Gastrocnemius medialis (tissue), 4 donors: ENCODE data around the gene AK1. TPM values are rescaled to one million over a fixed set of nuclear protein-coding genes. Genes with fewer than 3 reads are reported as not detected.

Experiments
- ATAC-seq, 2 donors: fragments of 150-250 bp; one replicate each; pipeline ENCODE4 v1.9.1; 2016
- DNase-seq, 2 donors: peaks; one replicate each; pipeline ENCODE4 v3.0.0-alpha.2; 2019
- H3K27ac ChIP-seq, 4 donors: fragments of 200-600 bp; sonication (generic); 1 replicate in 1 of 4; 2 replicates in 3 of 4; pipeline ENCODE4 v1.5.1; 2016 to 2018; ENCODE audit warnings: mild to moderate bottlenecking in 2 of 4, moderate library complexity in 1 of 4
- H3K27me3 ChIP-seq, 3 donors: fragments of 200-600 bp; sonication (generic) in 2 of 3; 1 replicate in 1 of 3; 2 replicates in 2 of 3; pipeline versions ENCODE4 v1.5.1 to v1.6.0; 2016 to 2019; ENCODE audit warnings: mild to moderate bottlenecking in 1 of 3, moderate library complexity in 1 of 3
- H3K36me3 ChIP-seq, 2 donors: fragments of 200-600 bp; sonication (generic) in 1 of 2; one replicate each; pipeline ENCODE4 v1.5.1; 2017 to 2018
- H3K4me1 ChIP-seq, 2 donors: fragments of 200-600 bp; sonication (generic) in 1 of 2; one replicate each; pipeline ENCODE4 v1.5.1; 2016 to 2017; ENCODE audit warnings: mild to moderate bottlenecking in 2 of 2
- H3K4me3 ChIP-seq, 4 donors: fragments of 200-600 bp; sonication (generic) in 3 of 4; 1 replicate in 1 of 4; 2 replicates in 3 of 4; pipeline ENCODE4 v1.5.1; 2016 to 2019; ENCODE audit warnings: mild to moderate bottlenecking in 2 of 4
- H3K9me3 ChIP-seq, 3 donors: fragments of 200-600 bp; sonication (generic) in 2 of 3; 1 replicate in 1 of 3; 2 replicates in 2 of 3; pipeline ENCODE4 v1.5.1; 2016 to 2019
- CTCF ChIP-seq, 5 experiments: fragments of 450-650 bp in 3 of 5; fragments of 200-600 bp in 2 of 5; sonication (generic) in 2 of 5; IDR thresholded peaks in 4 of 5; conservative IDR thresholded peaks in 1 of 5; 1 replicate in 4 of 5; 2 replicates in 1 of 5; pipeline ENCODE4 v1.5.1; 2016 to 2019; ENCODE audit warnings: antibody characterized with exemption in 5 of 5, mild to moderate bottlenecking in 3 of 5, moderate library complexity in 3 of 5
- POLR2A ChIP-seq, 2 donors: fragments of 450-650 bp; IDR thresholded peaks; one replicate each; pipeline ENCODE4 v1.6.1; 2017; ENCODE audit warnings: antibody characterized with exemption in 2 of 2, mild to moderate bottlenecking in 2 of 2, moderate library complexity in 2 of 2
- in situ Hi-C, 4 donors: fragments of 200-750 bp; cut with MboI; loops; one replicate each; pipeline versions ENCODE4 v1.15.0 to v1.8.0; 2017; ENCODE audit warnings: low sequenced_read_pairs in 4 of 4
- intact Hi-C: fragments of 100-400 bp; cut with DNase I; formaldehyde crosslinking; loops from one replicate; pipeline ENCODE4 v1.15.1; 2023; ENCODE audit warnings: low total_unique reads
- total RNA-seq, 4 donors: library from RNA; depleted of rRNA; stranded (reverse); fragments of >200 nt; gene quantifications; one replicate each; pipeline versions ENCODE4 v1.1.0 to v1.2.3, GENCODE V29; 2016

Gene AK1
- total RNA-seq, 4 donors from 2014 or later: 240 to 489 (median 359) TPM

GRCh38 chr9:127909839-127910273 lies 32.4 kb upstream of the AK1 start:
- in situ Hi-C loops: loop anchor here in 1 of 4 donors (25.0 kb wide), 1 partner anchor 673 kb away; no protein-coding TSS in a partner anchor
- TF ChIP-seq POLR2A (IDR thresholded peaks at IDR 0.05): no peak
- TF ChIP-seq CTCF (IDR thresholded peaks at IDR 0.05 in 4 of 5, conservative IDR thresholded peaks at IDR 0.05 in 1 of 5): no peak
- Histone ChIP-seq H3K27me3 (no peaks in the 10 kb centered on the region), H3K27ac (no peak overlapping the region), H3K9me3 (no peaks in the 10 kb centered on the region), H3K4me1 (peaks cover 4 to 6% of the 10 kb centered on the region in 2 donors), H3K4me3 (no peak overlapping the region), H3K36me3 (peaks cover 0 to 36% of the 10 kb centered on the region in 2 donors)
- intact Hi-C loops: loop anchor here (10.0 kb wide), 1 partner anchor 685 kb away; no protein-coding TSS in a partner anchor
- no peak for DNase-seq
- no peak for ATAC-seq

GRCh38 chr9:127908660-127908926 lies 31.1 kb upstream of the AK1 start:
- DNase-seq: no peak

GRCh38 chr9:127907867-127908659 lies 30.6 kb upstream of the AK1 start:
- Histone ChIP-seq H3K4me3 (no peak overlapping the region), H3K36me3 (peaks cover 0 to 27% of the 10 kb centered on the region in 2 donors), H3K27ac (no peak overlapping the region), H3K9me3 (no peaks in the 10 kb centered on the region), H3K27me3 (no peaks in the 10 kb centered on the region), H3K4me1 (peaks cover 14 to 17% of the 10 kb centered on the region in 2 donors)
- TF ChIP-seq POLR2A (IDR thresholded peaks at IDR 0.05) (no peak), CTCF (IDR thresholded peaks at IDR 0.05 in 4 of 5, conservative IDR thresholded peaks at IDR 0.05 in 1 of 5) (no peak)
- DNase-seq (no peak), ATAC-seq (no peak)
- in situ Hi-C loops (loop anchor here in 1 of 4 donors (25.0 kb wide), 1 partner anchor 671 kb away; no protein-coding TSS in a partner anchor), intact Hi-C loops (no loop called here)

More at GRCh38 chr9:127908660-127908926, 31.1 kb upstream of the AK1 start:
- no peaks in the 10 kb centered on the region for H3K9me3 ChIP-seq
- H3K4me1 ChIP-seq: peaks cover 12 to 13% of the 10 kb centered on the region in 2 donors
- no peaks in the 10 kb centered on the region for H3K27me3 ChIP-seq
- peaks cover 0 to 32% of the 10 kb centered on the region in 2 donors for H3K36me3 ChIP-seq
- TF ChIP-seq POLR2A (IDR thresholded peaks at IDR 0.05): no peak
- TF ChIP-seq CTCF (IDR thresholded peaks at IDR 0.05 in 4 of 5, conservative IDR thresholded peaks at IDR 0.05 in 1 of 5): no peak
- H3K27ac ChIP-seq: no peak overlapping the region
- H3K4me3 ChIP-seq: no peak overlapping the region
- no peak for ATAC-seq
- in situ Hi-C loops: loop anchor here in 1 of 4 donors (25.0 kb wide), 1 partner anchor 671 kb away; no protein-coding TSS in a partner anchor
- intact Hi-C loops: no loop called here

GRCh38 chr9:127905788-127906191 lies 28.3 kb upstream of the AK1 start:
- Histone ChIP-seq H3K27ac (peak overlapping the region in 3 of 4 donors; percentile 63 to 75 (median 69)), H3K4me1 (peaks cover 14 to 15% of the 10 kb centered on the region in 2 donors), H3K9me3 (no peaks in the 10 kb centered on the region), H3K36me3 (peaks cover 0 to 17% of the 10 kb centered on the region in 2 donors), H3K4me3 (no peak overlapping the region), H3K27me3 (no peaks in the 10 kb centered on the region)
- intact Hi-C loops: no loop called here
- ATAC-seq (no peak), DNase-seq (no peak)
- no peak for TF ChIP-seq CTCF (IDR thresholded peaks at IDR 0.05 in 4 of 5, conservative IDR thresholded peaks at IDR 0.05 in 1 of 5)
- no peak for TF ChIP-seq POLR2A (IDR thresholded peaks at IDR 0.05)
- in situ Hi-C loops: loop anchor here in 1 of 4 donors (25.0 kb wide), 1 partner anchor 668 kb away; no protein-coding TSS in a partner anchor
